HG03175 (cell line): ENCODE results near the gene SH3BP4.

Experiments used
- ATAC-seq: cut with Tn5 transposase; IDR thresholded peaks from one replicate; pipeline ENCODE4 v1.9.1; 2021; ENCODE audit warnings: mild to moderate bottlenecking, moderate library complexity; ENCODE audit not compliant: unreplicated experiment

Gene SH3BP4, protein sequence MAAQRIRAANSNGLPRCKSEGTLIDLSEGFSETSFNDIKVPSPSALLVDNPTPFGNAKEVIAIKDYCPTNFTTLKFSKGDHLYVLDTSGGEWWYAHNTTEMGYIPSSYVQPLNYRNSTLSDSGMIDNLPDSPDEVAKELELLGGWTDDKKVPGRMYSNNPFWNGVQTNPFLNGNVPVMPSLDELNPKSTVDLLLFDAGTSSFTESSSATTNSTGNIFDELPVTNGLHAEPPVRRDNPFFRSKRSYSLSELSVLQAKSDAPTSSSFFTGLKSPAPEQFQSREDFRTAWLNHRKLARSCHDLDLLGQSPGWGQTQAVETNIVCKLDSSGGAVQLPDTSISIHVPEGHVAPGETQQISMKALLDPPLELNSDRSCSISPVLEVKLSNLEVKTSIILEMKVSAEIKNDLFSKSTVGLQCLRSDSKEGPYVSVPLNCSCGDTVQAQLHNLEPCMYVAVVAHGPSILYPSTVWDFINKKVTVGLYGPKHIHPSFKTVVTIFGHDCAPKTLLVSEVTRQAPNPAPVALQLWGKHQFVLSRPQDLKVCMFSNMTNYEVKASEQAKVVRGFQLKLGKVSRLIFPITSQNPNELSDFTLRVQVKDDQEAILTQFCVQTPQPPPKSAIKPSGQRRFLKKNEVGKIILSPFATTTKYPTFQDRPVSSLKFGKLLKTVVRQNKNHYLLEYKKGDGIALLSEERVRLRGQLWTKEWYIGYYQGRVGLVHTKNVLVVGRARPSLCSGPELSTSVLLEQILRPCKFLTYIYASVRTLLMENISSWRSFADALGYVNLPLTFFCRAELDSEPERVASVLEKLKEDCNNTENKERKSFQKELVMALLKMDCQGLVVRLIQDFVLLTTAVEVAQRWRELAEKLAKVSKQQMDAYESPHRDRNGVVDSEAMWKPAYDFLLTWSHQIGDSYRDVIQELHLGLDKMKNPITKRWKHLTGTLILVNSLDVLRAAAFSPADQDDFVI

DNA sequence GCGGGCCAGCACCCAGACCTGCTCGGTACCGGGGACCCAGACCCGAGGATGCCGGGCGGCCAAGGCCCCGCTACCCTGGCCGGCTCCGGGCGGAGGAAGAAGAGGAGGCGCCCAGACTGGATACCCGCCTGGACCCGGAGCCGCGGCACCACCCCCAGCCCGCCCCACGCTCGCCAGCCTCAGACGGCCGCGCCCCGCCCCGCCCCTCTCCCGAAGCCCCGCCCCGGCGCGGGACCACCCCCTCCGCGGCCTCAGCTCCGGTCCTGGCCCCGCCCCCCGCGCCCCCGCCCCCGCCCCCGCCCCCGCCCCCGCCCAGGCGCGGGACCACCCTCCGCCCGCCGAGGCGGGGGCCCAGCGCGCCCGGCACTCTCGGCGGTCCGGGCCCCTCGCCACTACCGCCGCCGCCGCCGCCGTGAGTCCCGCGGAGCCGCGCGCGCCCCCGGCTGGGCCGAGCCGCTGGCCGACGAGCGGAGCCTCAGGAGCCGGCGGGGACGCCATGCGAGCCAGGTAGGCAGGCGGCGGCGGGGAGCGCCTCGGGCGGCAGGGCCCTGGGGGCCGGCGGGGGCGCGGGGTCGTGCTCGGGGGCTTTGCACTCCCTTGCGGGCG lies at the start of gene SH3BP4:
TSS of gene SH3BP4 (plus strand) at position 354 of the 606 bp plus-strand sequence. CDS start 82,986 bp downstream, outside the sequence.
- ATAC-seq: no peak

DNA sequence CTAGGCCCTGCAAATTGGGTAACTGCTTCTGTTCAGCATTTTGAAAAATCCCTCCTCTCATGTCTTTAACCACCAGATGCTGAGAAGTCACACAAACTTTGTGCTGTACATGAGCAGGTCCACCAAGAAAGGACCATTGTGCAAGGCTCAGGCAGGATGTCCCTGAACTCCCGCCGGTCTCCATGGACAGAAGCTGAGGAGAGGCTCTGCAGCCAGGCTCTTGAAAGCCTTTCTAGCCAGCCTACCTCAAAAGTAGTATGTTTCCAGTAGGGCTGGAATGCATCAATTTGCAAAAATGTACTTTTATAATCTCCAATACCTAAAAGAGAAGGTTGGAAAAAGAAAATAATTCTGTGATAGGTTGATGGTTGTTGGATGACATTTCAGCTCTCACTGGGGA lies 47.0 kb upstream of the SH3BP4 start:
- no peak for ATAC-seq

DNA sequence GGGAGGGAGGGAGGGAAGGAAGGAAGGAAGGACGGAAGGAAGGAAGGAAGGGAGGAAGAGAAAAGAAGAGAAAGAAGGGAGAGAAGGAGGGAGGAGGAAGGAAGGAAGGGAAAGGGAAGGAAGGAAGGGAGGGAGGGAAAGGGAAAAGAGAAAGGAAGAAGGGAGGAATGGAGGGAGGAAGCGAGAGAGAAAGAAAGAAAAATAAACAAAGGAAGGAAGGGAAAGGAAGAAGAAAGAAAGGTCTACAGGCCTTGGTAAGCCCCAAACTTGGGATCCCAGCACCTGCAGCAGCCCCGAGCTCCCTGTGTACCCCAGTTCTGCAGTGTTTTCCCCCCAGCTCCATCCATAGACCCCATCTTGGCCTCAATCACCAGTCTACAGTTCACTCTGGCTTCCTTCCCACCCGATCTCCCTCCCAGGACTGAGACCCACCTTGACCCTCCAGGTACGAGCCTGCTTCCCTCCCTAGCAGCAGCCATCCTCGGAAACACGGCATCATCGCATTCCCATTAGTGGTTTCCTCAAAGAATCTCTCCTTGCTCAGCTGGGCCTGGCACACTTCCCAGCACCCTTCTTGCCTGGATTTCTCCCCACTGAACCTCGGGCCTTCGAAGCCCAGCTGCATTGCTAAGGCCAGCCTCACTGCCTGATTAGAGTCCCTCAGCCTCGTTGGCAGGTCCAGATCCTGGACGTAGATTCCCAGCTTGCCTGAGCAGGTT lies 46.1 kb upstream of the SH3BP4 start:
- no peak for ATAC-seq

DNA sequence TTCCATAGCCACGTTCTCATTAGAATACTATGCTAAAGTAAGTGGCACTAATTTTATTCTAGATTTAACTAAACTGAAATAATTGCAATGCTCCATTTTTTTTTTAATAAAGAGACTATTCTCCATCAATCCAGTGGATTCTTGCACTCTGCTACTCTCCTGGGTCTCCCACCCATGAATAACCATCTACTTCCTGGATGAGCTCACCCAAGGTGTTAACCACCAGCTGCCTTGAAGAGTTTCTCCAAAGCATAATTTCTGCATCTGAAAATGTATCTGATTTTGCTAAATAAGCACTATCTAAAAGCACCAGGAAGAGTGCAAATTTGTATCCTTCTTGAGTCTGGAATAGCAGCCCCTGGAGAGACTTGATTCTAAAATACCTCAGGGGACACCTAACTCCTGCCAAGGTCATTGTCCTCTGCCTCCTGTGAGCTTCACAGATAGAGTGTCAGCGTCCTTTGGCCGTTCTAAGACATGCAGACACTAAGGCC lies 41.6 kb upstream of the SH3BP4 start:
- no peak for ATAC-seq

DNA sequence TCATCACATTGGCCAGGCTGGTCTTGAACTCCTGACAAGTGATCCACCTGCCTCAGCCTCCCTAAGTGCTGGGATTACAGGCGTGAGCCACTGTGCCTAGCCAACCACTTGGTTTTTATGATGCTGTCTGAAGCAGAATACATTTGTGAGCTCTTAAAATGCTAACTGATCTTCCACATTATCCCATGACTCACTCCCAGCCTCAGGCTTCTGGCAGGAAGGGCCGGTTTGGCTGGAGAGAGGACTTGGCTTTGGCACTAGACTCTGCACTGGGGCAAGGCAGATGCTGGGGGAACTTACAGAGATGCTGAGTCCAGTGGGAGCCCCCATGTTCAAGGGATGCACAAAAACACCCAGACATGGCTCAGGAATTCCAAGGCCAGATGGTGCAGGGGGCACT lies 40.5 kb upstream of the SH3BP4 start:
- ATAC-seq: no peak

DNA sequence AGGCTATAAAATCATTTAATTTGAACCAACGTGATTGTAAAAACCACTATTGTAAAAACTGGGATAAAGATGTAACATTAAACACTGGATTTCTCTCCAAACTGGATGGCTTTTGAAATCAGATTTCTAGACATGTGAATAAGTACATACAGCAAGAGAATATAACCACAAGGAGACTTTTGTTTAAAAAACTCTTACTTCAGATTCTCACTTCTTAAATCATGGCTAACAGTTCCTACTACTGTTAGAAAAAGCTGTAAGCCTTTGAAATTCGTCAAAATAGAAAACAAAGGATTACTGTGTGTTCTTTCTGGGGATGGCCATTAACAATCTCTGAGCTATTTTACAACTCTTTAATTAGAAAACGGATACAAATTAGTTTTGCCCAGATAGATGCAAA lies 39.4 kb upstream of the SH3BP4 start:
- no peak for ATAC-seq

DNA sequence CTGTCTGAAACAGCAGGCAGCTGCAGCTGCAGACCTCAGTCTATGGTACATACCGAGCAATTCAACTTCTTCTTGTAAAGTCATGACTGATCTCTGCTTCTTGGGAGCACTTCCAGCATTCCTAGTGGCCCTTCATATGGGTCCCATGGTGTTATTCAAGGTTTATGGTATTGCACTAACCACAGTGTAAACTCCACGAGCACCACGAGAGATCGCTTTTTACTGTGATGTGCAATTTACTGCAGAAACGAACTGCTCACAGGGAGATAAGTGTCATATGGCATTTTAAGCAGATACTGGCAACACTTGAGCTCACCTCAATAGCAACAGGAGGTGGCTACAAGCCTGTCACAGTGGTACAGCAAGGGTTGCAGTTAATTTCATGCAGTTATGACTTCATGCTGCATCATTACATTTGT lies 38.6 kb upstream of the SH3BP4 start:
- no peak for ATAC-seq

DNA sequence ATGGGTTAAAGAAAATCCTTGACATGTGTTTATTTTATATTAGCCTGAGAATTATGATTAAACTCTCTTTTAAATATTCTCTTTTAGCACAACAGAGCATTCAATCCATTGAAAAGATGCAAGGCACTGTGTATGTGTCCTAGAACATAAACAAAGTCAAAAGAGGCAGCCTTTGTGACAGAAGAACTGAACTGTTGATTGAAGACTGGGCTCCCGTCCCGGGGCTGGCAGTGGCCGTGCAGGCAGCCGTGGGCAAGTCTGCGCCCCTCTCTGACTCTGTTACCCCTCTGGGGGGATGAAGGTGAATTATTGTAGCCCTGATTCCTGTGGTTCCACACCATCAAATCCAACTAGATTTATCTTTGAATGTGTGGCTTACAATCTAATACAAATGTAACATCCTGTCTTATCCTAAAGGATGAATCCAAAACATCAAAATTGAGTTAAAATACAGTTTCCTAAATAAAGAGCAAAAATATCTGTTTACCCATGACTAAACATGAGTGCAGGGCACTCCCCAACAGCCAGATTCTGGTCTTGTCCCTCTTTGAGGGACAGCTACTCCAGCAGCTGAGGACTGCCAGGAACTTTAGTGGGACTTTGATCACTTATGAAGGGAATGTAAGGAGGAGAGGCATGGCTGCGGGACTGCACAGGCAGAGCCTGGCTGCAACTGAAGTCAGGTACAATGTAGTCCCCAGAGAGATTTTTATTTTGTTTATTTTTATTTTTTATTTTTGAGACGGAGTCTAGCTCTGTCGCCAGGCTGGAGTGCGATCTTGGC lies 37.3 kb upstream of the SH3BP4 start:
- ATAC-seq: no peak

DNA sequence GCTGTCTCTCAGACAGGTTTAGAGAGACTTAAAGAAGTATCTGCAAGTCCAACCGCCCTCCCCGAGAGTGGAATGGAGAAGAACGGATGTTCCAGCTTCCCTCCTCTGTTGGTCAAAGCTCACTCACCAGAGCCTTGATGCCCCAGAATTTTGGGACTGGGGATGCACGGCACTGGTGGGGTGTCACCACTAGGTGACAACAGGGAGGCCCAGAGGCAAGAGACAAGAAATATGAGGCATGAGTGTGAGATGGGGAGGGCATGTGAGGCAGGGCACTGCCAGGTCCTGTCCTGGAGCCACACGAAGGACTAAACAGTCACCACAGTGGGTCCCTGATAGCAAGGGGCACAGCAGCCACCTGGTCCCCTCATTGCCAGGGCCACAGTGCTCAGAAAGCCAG lies 35.1 kb upstream of the SH3BP4 start:
- no peak for ATAC-seq

DNA sequence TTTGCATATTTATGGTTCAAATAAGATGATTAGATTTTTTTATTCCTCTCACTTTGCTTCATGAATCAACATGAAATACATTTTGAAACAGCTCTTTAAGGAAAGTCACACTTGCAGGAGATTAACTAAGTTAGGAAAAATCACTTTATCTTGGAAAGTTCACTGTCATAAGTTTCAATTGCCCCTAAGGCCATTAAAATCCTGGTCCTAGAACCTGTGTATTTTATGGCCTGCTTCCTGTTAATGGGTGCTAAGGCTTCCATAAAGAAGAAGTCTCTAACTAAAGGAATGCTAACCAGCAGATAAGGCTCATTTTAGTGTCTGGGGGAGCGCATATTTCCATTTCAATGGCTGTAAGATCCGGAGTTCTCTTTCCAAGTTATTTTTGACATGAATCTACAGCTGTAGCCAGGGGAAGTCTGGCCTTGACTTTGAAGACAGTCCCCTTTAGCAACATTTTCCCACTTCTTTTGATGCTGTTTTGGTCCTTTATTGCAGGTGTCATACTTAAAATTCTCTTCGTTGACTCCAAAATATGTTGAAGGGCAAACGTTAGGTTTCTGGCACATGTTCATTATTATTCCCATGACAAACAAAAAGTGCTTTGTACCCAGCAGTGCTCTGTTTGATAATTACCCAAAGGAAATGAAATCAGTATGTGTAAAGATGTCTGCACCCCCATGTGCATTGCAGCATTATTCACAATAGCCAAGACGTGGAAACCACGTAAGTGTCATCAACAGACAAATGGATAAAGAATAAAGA lies 34.4 kb upstream of the SH3BP4 start:
- no peak for ATAC-seq

DNA sequence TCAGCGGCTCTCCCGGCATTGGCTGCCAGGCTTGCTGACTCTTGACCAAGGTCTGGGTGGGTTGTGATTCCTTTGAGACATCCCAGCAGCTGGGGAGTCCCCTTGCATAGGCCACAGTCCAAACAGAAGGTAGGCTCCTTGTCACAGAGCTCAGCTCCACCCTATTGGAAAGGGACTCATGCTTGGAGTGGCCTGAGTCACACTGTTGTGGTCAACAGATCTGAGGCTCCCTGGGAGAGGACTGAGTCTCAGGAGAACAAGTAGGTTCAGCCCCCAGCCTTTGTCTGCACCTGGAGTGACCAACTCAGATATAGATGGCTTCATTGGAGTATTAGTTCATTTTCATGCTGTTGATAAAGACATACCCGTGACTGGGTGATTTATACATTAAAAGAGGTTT lies 32.1 kb upstream of the SH3BP4 start:
- no peak for ATAC-seq

DNA sequence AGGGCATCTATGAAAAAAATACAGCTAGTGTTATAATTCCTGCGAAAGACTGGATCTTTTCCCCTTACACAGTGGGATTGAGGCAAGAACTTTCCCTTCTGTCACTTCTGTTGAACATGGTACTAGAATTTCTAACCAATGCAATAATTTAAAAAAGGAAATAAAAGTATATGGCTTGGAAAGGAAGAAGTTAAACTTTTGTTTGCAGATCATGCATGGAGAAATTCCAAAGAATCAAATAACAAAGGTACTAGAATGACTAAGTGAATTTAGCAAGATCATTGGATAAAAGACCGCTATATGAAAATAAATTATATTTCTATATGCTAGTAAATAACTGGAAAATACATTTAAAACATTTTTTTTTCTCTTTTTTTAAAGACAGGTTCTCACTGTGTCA lies 31.0 kb upstream of the SH3BP4 start:
- no peak for ATAC-seq

DNA sequence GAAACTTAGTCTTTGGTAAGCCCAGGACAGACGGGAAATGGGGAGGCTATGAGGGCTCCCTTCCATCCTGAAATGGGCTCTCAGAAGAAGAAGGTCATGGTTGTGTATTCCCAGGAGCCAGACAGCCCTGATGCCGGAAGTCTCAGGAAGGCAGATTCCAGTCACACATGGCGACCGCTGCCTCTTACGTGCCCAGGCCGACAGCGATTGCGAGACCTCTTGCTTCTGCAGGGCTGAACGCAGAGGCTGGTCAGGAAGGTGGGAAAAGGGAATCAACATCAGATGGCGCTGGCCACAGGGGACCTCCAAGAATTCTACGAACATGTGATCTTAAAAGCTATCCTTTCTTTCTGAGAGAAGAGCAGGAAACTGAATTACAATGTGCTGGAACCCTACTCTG lies 22.8 kb upstream of the SH3BP4 start:
- ATAC-seq: no peak

DNA sequence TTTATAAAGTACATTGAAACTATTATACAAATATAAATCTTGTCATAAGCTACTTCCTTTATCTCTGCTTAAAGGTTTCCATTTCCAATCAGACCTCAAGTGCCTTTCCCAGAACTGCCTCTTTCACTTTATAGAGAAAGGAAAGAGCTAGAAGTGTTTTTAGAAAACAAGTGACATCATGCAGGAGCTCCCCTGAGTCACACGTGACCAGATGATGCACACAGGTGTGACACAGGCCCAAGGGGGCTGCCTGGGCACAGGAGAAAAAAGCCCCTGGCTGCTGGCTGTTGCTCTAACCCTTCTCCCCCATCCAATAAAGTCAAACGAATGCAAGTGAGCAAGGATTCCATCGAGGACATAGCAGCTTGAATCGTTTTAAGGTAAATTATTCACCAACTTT lies 21.4 kb upstream of the SH3BP4 start:
- ATAC-seq: no peak

DNA sequence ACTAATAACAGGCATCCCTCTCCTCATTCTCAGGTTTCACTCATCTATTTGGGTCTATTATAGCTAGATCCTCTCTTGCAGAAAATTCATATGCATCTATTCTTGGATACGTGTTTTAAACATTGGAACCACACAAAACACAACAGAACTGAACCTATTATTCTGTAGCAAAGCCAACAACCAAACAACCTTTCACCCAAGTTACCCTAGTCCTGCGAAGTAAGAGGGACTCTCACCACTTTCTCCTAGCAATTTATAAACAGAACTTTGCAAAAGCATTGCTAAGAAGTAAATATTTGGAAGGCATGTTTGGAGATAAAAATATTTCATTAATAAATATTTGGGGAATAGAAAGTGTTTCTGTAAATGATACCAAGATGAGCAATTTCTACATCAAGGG lies 20.4 kb upstream of the SH3BP4 start:
- ATAC-seq: no peak

DNA sequence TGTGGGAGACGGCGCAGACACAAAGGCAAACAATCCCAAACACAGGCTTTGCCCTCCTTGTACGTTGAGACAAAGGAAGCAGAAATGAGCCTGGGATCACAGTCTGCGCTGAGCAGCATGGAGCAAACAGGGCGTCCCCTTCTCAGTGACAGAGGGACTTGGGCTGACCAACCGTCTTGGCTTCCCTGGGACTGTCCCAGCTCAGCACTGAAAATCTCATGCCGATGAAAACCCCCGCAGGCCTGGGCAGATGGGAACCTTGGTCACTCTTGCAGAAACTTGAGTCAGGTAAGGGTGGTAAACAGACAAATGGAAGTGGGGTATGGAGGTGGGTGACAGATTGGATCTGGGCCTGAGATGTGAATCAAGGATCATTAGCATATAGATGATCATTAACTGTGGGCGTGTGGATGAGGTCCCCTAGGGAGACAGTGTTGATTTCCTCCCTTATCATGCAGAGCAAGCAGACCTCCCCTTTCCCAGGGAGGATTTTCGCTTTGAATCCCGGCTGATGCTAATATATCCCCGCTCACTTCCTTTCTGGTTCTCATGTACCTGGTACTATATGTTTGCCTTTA lies 19.1 kb upstream of the SH3BP4 start:
- no peak for ATAC-seq

DNA sequence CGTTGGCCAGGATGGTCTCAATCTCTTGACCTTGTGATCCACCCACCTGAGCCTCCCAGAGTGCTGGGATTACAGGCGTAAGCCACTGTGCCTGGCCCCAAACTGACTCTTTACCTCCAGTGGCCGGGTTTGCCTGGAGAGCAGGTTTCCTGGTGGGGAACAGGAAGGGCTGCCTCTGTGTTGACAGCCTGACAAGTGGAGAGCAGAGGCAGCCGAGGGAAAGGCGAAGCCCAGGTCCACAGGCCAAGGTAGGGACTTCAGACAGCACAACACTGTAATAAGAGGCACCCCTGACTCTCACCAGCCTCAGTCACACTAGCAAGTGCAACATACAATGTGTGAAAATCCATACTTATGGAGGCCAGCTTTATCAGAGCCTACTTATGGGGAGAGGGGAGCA lies 16.5 kb upstream of the SH3BP4 start:
- no peak for ATAC-seq

DNA sequence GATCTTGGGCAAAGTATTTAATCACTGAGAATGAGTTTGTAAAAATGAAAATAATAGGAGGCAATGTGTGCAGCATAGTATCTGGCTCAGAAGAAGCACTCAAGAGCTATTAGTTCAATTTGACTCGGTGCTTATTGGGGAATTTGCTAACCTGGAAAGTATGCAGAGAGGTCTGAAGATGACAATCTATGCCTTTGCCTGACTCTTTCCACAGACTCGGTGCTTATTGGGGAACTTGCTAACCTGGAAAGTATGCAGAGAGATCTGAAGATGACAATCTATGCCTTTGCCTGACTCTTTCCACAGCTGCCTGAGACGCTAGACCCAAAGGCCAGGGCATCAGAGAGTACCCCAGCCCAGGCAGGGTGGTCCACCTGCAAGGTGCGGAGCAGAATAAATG lies 12.2 kb upstream of the SH3BP4 start:
- ATAC-seq: no peak

DNA sequence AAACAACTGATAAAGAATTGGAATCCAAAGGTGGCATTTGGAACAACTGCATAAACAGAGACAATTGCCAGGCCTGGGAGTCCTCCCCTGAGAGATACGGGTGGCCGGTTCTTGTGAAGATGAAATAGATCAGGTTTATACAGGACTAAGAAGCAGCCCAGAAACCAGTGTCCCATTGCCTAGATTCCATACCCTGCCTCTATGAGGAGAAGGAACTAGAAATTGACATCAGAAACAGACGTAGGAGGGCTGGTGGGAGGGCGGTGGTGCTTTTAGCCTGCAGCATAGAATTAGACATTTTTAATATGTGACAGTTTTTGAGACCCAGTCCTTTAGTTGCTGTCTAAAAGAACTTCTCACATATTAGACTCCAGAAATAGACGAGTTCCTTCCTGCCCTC lies 11.8 kb upstream of the SH3BP4 start:
- ATAC-seq: no peak
